ENCODE data around the gene KLK7.
"Not testable (repeated sequence)": the region's sequence is repeated elsewhere in the genome, so short reads cannot be mapped to it uniquely, and the experiment has no call there.

The KLK7 gene

GRCh38 chr19:50974702-50975556 lies 8.8 kb downstream of the KLK7 start:
- no peak for DNase-seq

- DNase-seq = no peak
Observed at GRCh38 chr19:50972795-50973376, 10.8 kb downstream of the KLK7 start.

GRCh38 chr19:50969810-50970209 lies 13.9 kb downstream of the KLK7 start:
- DNase-seq = not testable (repeated sequence)

GRCh38 chr19:50969413-50969760 lies 14.3 kb downstream of the KLK7 start, which contains the start of gene KLK6:
TSS of gene KLK6 (minus strand) at chr19:50969591. CDS start at chr19:50968104, 1,487 bp downstream.
- DNase-seq = no peak

- DNase-seq = no peak
Observed at GRCh38 chr19:50968716-50969412, 14.9 kb downstream of the KLK7 start.

GRCh38 chr19:50967929-50968715 lies 15.6 kb downstream of the KLK7 start:
- no peak for DNase-seq

- DNase-seq = no peak
Observed at GRCh38 chr19:50964266-50964665, 19.5 kb downstream of the KLK7 start.

- DNase-seq = no peak
Observed at GRCh38 chr19:50963381-50963780, 20.3 kb downstream of the KLK7 start.

- DNase-seq = no peak
Observed at GRCh38 chr19:50962245-50962644, 21.5 kb downstream of the KLK7 start.

GRCh38 chr19:50959731-50960500 lies 23.8 kb downstream of the KLK7 start:
- DNase-seq = no peak

- DNase-seq = no peak
Observed at GRCh38 chr19:50957587-50957986, 26.1 kb downstream of the KLK7 start.

- DNase-seq = no peak
Observed at GRCh38 chr19:50952910-50953309, 30.8 kb downstream of the KLK7 start, which contains the start of gene KLK5. TSS of gene KLK5 (minus strand) at chr19:50953038. CDS start at chr19:50952657, 381 bp downstream.

- DNase-seq = no peak
Observed at GRCh38 chr19:50949861-50950260, 33.9 kb downstream of the KLK7 start.

- no peak for DNase-seq
Observed at GRCh38 chr19:50947123-50947522, 36.6 kb downstream of the KLK7 start.

- no peak for DNase-seq
Observed at GRCh38 chr19:50944795-50945194, 38.9 kb downstream of the KLK7 start.

- DNase-seq = no peak
Observed at GRCh38 chr19:50943074-50943828, 40.5 kb downstream of the KLK7 start.

GRCh38 chr19:50939596-50939995 lies 44.1 kb downstream of the KLK7 start:
- no peak for DNase-seq

- DNase-seq = no peak
Observed at GRCh38 chr19:50933640-50934039, 50.1 kb downstream of the KLK7 start.

GRCh38 chr19:50932690-50933083 lies 51.0 kb downstream of the KLK7 start:
- DNase-seq = no peak

- no peak for DNase-seq
Observed at GRCh38 chr19:50932018-50932689, 51.6 kb downstream of the KLK7 start.

GRCh38 chr19:50931023-50931422 lies 52.7 kb downstream of the KLK7 start:
- DNase-seq = no peak

Measured in activated naive CD4-positive, alpha-beta T cell (primary cell).